Heart left ventricle (tissue), 13 donors: ENCODE data around the gene STAG1.

Experiments used
- POLR2A ChIP-seq, 2 donors: fragments of 450-650 bp; IDR thresholded peaks; one replicate each; pipeline ENCODE4 v1.6.1; 2017; ENCODE audit warnings: antibody characterized with exemption in 2 of 2, mild to moderate bottlenecking in 2 of 2, moderate library complexity in 2 of 2
- TF ChIP-seq, protein P1 (sequence below), 12 donors: fragments of 200-600 bp; sonication (generic) in 4 of 12; IDR thresholded peaks; one replicate each; pipeline versions ENCODE4 v1.5.0 to v1.8.0; 2018 to 2022; ENCODE audit warnings: antibody characterized with exemption in 12 of 12, mild to moderate bottlenecking in 5 of 12
- donor health status: ischemic (EF 13 %, LVEDD 7.1; RV severe dilation, severe dysfunction).
- donor health status: DM: no; HTN: yes; CAD: no.
- donor health status: DM: no; HTN: no; CAD: no.
- donor health status: ischemic (EF 25% LVEDD 6.9; RV normal size, moderate dysfunction).
- donor health status: ischemic (EF 25% LVEDD 5.7; RV mildly dilated, moderate dysfunction).
- donor health status: ischemic (EF 35%, LVEDD 5.7; RV mildly dilated, moderate dysfunction).
- donor health status: nonischemic (EF 11% LVEDD 7.7; RV severe dilation, severe dysfunction).
- donor health status: DM: yes; HTN: yes; CAD: no.
- donor health status: PGD.
- donor health status: ischemic (EF 29% LVEDD 5.4; RV normal size, mild dysfunction).
- donor health status: nonischemic (EF 23%, LVEDD 6.1; RV moderate dilation, normal function).

DNA sequence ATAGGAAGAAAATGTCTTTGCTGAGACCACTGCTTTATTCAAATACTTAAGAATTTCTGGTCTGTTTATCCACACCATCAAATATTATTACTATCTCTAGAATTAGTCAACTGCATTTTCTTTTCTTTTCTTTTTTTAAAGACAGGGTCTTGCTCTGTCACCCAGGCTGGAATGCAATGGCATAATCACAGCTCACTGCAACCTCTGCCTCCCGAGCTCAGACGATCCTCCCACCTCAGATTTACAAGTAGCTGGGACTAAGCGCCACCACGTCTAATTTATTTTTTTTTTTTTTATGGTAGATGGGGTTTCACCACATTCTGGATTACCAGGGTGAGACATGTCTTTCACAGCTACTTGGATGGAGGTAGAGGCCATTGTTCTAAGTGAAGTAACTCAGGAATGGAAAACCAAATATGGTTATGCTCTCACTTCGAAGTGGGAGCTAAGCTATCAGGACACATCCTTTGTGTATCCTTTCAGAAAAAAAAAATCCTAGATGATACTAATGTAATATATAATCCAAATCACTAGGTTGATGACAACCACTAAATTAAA, 52.8 kb downstream of the STAG1 start:
- no peak for TF ChIP-seq POLR2A (IDR thresholded peaks at IDR 0.05)
- TF ChIP-seq, protein P1, sequence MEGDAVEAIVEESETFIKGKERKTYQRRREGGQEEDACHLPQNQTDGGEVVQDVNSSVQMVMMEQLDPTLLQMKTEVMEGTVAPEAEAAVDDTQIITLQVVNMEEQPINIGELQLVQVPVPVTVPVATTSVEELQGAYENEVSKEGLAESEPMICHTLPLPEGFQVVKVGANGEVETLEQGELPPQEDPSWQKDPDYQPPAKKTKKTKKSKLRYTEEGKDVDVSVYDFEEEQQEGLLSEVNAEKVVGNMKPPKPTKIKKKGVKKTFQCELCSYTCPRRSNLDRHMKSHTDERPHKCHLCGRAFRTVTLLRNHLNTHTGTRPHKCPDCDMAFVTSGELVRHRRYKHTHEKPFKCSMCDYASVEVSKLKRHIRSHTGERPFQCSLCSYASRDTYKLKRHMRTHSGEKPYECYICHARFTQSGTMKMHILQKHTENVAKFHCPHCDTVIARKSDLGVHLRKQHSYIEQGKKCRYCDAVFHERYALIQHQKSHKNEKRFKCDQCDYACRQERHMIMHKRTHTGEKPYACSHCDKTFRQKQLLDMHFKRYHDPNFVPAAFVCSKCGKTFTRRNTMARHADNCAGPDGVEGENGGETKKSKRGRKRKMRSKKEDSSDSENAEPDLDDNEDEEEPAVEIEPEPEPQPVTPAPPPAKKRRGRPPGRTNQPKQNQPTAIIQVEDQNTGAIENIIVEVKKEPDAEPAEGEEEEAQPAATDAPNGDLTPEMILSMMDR (IDR thresholded peaks at IDR 0.05): no peak
